Activated naive CD4-positive, alpha-beta T cell treated with anti-CD3 and anti-CD28 coated beads, Interleukin-2, amount 50 U/mL, for 16 hours (primary cell): ENCODE results near the gene NAALADL2.

Experiments used
- DNase-seq: peaks from one replicate; pipeline ENCODE4 v3.0.0-alpha.2; 2020

Gene NAALADL2

GRCh38 chr3:175002732-175003143 is 143.6 kb downstream of the NAALADL2 start:
- no peak for DNase-seq

- DNase-seq = no peak
Observed at GRCh38 chr3:175003590-175003989, 144.5 kb downstream of the NAALADL2 start.

- DNase-seq = no peak
Observed at GRCh38 chr3:175005193-175005592, 146.1 kb downstream of the NAALADL2 start.

- DNase-seq = no peak
Observed at GRCh38 chr3:175005881-175006280, 146.7 kb downstream of the NAALADL2 start.

GRCh38 chr3:175007306-175007705 is 148.2 kb downstream of the NAALADL2 start:
- no peak for DNase-seq

GRCh38 chr3:175009295-175009694 is 150.2 kb downstream of the NAALADL2 start:
- DNase-seq = no peak

GRCh38 chr3:175015056-175015635 is 156.0 kb downstream of the NAALADL2 start:
- no peak for DNase-seq

GRCh38 chr3:175018946-175019727 is 160.0 kb downstream of the NAALADL2 start:
- no peak for DNase-seq

GRCh38 chr3:175020101-175020500 is 161.0 kb downstream of the NAALADL2 start:
- DNase-seq = no peak

- no peak for DNase-seq
Observed at GRCh38 chr3:175029828-175030227, 170.7 kb downstream of the NAALADL2 start.

GRCh38 chr3:175039875-175040274 is 180.7 kb downstream of the NAALADL2 start:
- DNase-seq = no peak

- DNase-seq = no peak
Observed at GRCh38 chr3:175041369-175041768, 182.2 kb downstream of the NAALADL2 start.

- DNase-seq = no peak
Observed at GRCh38 chr3:175046601-175047000, 187.5 kb downstream of the NAALADL2 start.

- DNase-seq = no peak
Observed at GRCh38 chr3:175047786-175048185, 188.7 kb downstream of the NAALADL2 start.

GRCh38 chr3:175057401-175057800 is 198.3 kb downstream of the NAALADL2 start:
- no peak for DNase-seq

GRCh38 chr3:175059788-175060187 is 200.7 kb downstream of the NAALADL2 start:
- DNase-seq = no peak

GRCh38 chr3:175065497-175065896 is 206.4 kb downstream of the NAALADL2 start:
- no peak for DNase-seq

GRCh38 chr3:175066617-175067415 is 207.7 kb downstream of the NAALADL2 start:
- no peak for DNase-seq

GRCh38 chr3:175068587-175068986 is 209.5 kb downstream of the NAALADL2 start:
- DNase-seq = no peak

- DNase-seq = no peak
Observed at GRCh38 chr3:175070946-175071345, 211.8 kb downstream of the NAALADL2 start.

- DNase-seq = no peak
Observed at GRCh38 chr3:175073219-175073905, 214.2 kb downstream of the NAALADL2 start.

GRCh38 chr3:175075269-175075668 is 216.1 kb downstream of the NAALADL2 start:
- no peak for DNase-seq

GRCh38 chr3:175077216-175077615 is 218.1 kb downstream of the NAALADL2 start:
- no peak for DNase-seq
